Subcutaneous adipose tissue (tissue), 4 donors: ENCODE data around the gene RFPL4AL1. TPM values are rescaled to one million over a fixed set of nuclear protein-coding genes. Genes with fewer than 3 reads are reported as not detected.
"Not testable (repeated sequence)": the region's sequence is repeated elsewhere in the genome, so short reads cannot be mapped to it uniquely, and the experiment has no call there.

Source experiments
- CTCF ChIP-seq: fragments of 450-650 bp; IDR thresholded peaks from one replicate; pipeline ENCODE4 v1.5.1; 2016; ENCODE audit warnings: low read depth, mild to moderate bottlenecking, control low read depth, antibody characterized with exemption, moderate library complexity
- total RNA-seq, 4 donors: library from RNA; depleted of rRNA; stranded (reverse); fragments of >200 nt; gene quantifications; one replicate each; pipeline ENCODE4 v1.1.0, GENCODE V29; 2016

RFPL4AL1 gene
- not detected for total RNA-seq

- not testable (repeated sequence) for TF ChIP-seq CTCF
Observed at GRCh38 chr19:55768818-55769217, at the start of gene RFPL4AL1. Gene RFPL4AL1 (plus strand): TSS chr19:55769118. CDS start chr19:55771805, 2,687 bp downstream.

GRCh38 chr19:55720214-55720746, 48.6 kb upstream of the RFPL4AL1 start:
- no peak for TF ChIP-seq CTCF

GRCh38 chr19:55720801-55721200, 48.1 kb upstream of the RFPL4AL1 start:
- no peak for TF ChIP-seq CTCF

GRCh38 chr19:55723491-55723890, 45.4 kb upstream of the RFPL4AL1 start:
- no peak for TF ChIP-seq CTCF

- no peak for TF ChIP-seq CTCF
Observed at GRCh38 chr19:55738302-55738701, 30.6 kb upstream of the RFPL4AL1 start, which contains the start of gene NLRP9. Gene NLRP9 (minus strand): TSS chr19:55738402. CDS start chr19:55738374, 28 bp downstream.

GRCh38 chr19:55750715-55751114, 18.2 kb upstream of the RFPL4AL1 start:
- no peak for TF ChIP-seq CTCF

GRCh38 chr19:55753401-55753800, 15.5 kb upstream of the RFPL4AL1 start:
- no peak for TF ChIP-seq CTCF
